Uterus (tissue), 2 donors: ENCODE data around the gene CHAD.

Source experiments
- POLR2A ChIP-seq, 2 donors: fragments of 450-650 bp; IDR thresholded peaks; one replicate each; pipeline ENCODE4 v1.6.1; 2016; ENCODE audit warnings: antibody characterized with exemption in 2 of 2, mild to moderate bottlenecking in 1 of 2, moderate library complexity in 1 of 2
- TF ChIP-seq, protein P1 (sequence below), 4 experiments: fragments of 200-600 bp in 2 of 4; fragments of 450-650 bp in 2 of 4; sonication (generic) in 2 of 4; IDR thresholded peaks; one replicate each; pipeline ENCODE4 v1.5.1; 2016 to 2019; ENCODE audit warnings: antibody characterized with exemption in 4 of 4, mild to moderate bottlenecking in 2 of 4, moderate library complexity in 1 of 4

DNA sequence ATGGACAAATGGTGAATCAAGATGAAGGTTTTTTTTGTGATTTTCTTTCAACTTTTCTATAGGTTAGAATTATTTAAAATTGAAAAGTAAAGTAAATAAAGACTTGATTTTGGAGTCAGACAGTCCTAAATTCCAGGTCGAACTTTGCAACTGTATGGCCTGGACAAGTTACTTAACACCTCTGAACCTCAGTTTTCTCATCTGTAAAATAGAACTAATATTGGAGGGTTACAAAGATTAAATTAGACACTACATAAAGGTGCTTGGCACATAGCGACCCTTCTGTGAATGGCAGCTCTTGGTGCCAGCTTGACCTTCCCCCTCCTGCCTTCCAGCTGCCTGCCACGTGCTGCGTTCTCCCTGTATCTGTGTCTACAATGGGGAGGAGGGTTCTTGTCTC, 13.0 kb upstream of the CHAD start:
- TF ChIP-seq, protein P1, sequence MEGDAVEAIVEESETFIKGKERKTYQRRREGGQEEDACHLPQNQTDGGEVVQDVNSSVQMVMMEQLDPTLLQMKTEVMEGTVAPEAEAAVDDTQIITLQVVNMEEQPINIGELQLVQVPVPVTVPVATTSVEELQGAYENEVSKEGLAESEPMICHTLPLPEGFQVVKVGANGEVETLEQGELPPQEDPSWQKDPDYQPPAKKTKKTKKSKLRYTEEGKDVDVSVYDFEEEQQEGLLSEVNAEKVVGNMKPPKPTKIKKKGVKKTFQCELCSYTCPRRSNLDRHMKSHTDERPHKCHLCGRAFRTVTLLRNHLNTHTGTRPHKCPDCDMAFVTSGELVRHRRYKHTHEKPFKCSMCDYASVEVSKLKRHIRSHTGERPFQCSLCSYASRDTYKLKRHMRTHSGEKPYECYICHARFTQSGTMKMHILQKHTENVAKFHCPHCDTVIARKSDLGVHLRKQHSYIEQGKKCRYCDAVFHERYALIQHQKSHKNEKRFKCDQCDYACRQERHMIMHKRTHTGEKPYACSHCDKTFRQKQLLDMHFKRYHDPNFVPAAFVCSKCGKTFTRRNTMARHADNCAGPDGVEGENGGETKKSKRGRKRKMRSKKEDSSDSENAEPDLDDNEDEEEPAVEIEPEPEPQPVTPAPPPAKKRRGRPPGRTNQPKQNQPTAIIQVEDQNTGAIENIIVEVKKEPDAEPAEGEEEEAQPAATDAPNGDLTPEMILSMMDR (IDR thresholded peaks at IDR 0.05), result no peak
- TF ChIP-seq POLR2A (IDR thresholded peaks at IDR 0.05), result no peak
